ENCODE measurements around the gene AKAP17A.
"Not testable (repeated sequence)": the region's sequence is repeated elsewhere in the genome, so short reads cannot be mapped to it uniquely, and the experiment has no call there.

AKAP17A gene, protein sequence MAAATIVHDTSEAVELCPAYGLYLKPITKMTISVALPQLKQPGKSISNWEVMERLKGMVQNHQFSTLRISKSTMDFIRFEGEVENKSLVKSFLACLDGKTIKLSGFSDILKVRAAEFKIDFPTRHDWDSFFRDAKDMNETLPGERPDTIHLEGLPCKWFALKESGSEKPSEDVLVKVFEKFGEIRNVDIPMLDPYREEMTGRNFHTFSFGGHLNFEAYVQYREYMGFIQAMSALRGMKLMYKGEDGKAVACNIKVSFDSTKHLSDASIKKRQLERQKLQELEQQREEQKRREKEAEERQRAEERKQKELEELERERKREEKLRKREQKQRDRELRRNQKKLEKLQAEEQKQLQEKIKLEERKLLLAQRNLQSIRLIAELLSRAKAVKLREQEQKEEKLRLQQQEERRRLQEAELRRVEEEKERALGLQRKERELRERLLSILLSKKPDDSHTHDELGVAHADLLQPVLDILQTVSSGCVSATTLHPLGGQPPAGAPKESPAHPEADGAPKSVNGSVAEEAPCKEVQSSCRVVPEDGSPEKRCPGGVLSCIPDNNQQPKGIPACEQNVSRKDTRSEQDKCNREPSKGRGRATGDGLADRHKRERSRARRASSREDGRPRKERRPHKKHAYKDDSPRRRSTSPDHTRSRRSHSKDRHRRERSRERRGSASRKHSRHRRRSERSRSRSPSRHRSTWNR

DNA sequence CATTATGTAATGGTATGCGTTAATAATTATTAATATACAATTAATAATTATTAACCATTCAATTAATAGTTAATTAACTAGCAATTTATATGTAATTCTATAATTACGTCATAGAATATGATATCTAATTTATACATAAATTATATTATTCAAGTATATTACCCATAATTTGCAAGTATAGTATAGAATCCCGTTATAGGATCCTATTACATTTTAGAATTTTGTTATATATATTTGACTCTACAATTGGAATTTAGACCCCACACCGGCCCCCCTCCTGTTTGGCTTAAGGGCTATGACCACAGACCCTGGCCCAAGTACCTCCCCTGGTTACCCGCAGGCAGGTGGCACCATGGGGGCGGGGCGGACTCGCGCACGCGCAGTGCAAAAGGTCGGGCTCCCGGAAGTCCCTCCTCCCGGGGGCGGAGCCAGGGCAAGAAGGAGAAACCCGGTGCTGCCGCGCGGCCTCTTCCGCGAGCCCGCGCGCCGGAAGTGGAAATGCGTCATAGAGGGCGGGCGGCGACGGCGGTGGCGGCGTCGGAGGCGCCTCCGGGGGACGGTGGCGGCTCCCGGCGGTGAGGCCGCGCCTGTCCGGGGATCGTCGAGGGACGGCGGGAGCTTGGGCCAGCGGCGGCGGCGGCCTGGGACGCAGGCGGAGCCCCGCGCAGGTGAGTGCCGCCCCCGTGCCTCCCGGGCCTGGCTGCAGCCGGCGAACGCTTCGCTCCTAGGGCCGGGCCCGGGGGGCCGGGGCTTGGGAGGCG lies at the start of gene AKAP17A:
Gene AKAP17A, plus strand, starts transcription at position 503 of the 761 bp plus-strand sequence. CDS start 1,859 bp downstream, outside the sequence.
- DNase-seq (ENCODE audit: low read depth) = peak; percentile 90

DNA sequence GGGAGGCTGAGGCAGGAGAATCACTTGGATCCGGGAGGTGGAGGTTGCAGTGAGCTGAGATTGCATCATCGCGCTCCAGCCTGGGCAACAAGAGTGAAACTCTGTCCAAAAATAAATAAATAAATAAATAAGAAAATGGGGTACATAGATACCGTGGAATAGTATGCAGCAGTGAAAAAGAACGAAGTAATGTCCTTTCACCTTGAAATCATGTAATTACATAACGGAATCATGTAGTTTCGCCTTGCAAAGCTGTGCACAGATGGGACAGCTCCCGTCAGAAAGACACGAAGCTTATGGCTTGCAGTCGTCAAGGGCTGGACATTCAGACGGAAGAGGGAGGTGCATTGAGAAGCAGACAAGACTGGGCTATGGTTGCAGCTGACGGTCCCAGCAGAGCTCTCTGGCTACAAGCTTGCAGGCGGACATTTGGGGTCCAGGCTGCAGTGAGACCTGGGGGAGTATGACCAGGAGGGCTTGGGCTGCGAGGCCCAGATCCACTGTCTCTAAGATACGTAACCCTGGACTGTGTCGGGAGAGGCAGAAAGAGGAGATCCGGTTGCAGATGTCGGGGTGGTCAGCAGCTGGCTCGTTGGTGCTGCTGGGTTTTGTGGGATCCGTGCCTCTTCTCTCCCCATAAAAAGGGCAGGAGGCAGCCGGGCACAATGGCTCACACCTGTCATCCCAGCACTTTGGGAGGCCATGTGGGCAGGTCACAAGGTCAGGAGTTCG lies 48.2 kb upstream of the AKAP17A start:
- no peak for DNase-seq (ENCODE audit: low read depth)

DNA sequence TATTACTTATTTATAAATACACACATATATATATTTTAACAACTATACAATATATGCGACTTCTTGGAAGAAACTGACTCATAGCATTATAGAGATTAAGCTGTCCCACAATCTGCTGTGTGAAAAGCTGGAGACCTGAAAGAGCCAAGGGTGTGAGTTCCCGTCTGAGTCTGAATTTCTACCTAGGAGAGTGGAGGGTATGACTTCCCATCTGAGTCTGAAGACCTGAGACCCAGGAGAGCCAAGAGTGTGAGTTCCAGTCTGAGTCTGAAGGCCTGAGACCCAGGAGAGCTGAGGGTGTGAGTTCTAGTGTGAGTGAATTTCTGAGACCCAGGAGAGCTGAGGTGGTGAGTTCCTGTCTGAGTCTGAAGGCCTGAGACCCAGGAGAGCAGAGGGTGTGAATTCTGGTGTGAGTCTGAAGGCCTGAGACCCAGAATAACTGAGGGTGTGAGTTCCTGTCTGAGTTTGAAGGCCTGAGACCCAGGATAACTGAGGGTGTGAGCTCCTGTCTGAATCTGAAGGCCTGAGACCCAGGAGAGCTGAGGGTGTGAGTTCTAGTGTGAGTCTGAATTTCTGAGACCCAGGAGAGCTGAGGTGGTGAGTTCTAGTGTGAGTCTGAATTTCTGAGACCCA lies 45.5 kb upstream of the AKAP17A start:
- DNase-seq (ENCODE audit: low read depth) = no peak

DNA sequence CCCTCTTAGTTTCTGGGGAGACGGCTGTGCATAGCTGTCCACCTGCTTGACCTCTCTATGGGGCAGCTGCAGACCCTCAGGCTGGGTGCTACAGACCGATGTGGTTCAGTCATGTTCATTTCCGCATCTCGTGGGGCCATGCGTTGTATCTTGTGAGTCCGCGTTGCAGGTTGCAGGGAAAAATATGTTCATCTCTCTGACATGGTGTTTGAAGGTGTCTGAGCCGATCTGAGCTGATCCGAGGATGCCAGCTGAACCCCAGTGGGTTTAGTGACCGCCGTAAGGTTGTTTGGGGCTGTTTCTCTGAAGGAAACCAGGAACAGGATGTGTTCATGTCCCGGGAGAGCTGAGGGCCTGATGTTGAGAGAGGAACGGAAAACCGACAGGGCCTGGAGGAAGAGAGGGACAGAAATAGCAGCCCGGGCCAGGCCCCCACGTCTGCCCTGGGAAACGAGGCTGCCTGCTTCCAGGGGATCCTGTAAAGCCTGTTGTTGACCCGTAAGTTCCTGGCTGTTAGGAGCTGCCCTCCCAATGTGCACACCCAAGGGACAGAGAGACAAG lies 44.6 kb upstream of the AKAP17A start:
- no peak for DNase-seq (ENCODE audit: low read depth)

DNA sequence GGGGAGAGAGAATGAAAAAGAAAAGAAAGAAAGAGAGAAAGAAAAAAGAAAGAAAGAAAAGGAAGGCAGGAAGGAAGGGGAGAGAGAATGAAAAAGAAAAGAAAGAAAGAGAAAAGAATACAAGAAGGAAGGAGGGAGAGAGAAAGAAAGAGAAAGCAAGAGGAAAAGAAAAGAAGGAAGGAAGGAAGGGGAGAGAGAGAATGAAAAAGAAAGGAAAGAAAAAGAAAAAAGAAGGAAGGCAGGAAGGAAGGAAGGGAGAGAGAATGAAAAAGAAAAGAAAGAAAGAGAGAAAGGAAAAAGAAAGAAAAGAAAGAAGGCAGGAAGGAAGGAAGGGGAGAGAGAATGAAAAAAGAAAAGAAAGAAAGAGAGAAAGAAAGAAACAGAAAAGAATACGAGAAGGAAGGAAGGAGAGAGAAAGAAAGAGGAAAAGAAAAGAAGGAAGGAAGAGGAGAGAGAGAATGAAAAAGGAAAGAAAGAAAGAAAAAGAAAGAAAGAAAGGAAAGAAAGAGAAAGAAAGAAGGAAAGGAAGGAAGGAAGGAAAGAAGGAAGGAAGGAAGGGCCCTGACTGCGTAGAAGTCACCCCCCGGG lies 39.4 kb upstream of the AKAP17A start:
- DNase-seq (ENCODE audit: low read depth) = no peak

DNA sequence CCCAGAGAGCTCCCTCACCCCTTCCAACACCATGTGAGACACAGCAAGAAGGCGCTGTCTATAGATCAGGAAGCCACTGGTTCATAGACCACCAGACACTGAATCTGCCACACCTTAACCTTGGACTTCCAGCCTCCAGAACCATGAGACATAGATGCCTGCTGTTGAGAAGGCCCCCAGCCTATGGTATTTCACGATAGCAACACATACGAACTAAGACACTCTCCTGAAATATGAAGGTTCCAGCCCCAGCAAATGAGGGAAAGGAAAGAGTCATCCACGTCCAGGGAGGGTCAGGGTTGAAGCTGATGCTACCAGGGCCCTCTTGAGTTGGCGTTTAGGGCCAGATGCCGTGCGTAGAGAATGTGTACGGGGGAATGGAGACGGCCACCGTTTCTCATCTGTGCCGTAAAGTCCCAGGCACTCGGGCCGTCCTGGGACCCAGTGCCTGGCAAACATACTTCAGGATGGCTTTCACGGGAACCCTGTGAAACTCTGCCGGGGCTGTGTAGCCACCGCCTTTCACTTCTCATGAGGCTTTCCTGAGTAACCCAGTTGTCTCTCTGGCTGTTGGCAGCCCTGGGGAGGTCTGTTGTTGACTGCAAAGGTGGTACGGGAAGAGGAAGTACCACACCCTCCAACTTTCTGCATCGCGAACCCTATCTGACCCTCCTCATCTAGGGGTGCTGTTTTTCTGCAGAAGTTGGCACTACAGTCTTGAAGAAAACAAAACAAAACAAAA lies 36.8 kb upstream of the AKAP17A start:
- DNase-seq (ENCODE audit: low read depth) = no peak

DNA sequence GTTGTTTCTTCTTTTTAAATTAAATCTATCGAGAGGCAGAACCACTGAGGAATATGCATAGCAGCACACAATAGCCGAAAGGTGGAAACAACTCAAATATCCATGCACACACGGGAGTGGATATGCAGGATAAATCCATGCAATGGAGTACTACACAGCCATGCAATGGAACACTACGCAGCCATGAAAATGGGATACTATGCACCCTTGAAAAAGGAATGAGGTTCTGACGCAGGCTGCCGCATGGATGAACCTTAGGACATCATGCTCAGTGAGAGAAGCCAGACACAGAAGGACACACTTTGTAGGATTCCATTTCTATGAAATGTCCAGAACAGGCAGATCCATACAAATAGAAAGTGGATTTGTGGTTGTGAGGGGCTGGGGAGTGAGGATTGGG lies 36.0 kb upstream of the AKAP17A start:
- no peak for DNase-seq (ENCODE audit: low read depth)

DNA sequence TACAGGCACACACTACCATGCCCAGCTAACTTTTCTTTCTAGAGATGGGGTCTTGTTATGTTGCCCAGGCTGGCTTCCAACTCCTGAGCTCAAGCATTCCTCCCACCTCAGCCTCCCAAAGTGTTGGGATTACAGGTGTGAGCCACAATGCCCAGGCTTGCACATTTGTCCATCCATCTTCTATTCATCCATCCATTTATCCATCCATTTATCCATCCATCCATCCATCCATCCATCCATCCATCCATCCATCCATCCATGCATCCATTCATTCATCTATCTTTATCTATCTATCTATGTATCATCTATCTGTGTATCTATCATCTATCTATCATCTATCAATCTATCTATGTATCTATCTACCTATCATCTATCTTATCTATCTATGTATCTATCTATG lies 34.0 kb upstream of the AKAP17A start:
- DNase-seq (ENCODE audit: low read depth) = not testable (repeated sequence)

DNA sequence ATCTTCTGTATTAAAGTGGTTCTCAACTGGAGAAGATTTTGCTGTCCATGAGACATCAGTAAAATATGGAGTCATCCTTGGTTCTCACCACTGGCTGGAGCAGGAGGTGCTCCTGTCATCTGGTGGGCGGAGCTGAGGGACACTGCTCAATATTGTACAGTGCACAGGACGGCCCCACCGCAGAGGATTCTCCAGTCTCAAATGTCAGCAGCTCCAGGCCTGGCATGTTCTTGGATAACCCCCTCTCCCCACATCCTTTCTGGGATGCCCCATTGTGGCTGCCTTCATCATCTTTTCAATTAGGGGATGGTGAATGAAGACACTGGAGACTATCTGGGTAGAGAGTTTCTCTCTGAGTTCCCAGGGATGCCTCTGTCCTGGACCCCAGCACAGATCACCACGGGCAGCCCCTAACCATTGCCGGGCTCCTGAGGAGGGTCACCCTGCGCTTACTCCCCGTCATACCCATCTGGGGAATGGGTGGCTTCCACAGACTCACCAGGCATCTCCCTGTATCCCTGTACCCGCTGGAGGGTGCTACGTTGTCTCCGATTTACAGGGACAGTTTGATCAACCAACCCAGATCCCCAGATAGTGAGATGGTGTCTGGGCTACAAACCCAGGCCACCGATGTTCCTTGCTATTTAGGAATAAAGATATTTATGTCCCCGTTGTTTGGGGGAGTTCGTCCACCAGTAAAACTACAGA lies 32.5 kb upstream of the AKAP17A start:
- DNase-seq (ENCODE audit: low read depth) = no peak

DNA sequence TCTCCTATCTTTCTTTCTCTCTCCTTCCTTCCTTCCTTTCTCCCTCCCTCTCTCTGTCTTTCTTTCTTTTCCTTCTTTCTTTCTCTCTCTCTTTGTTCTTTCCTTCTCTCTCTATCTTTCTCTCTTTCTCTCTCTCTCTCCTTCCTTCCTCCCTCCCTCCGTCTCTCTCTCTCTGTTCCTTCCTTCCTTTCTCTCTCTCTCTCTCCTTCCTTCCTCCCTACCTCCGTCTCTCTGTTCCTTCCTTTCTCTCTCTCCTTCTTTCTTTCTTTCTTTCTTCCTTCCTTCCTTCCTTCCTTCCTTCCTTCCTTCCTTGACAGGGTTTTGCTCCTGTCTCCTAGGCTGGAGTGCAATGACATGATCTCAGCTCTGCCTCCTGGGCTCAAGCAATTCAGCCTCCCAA lies 30.2 kb upstream of the AKAP17A start:
- no peak for DNase-seq (ENCODE audit: low read depth)

DNA sequence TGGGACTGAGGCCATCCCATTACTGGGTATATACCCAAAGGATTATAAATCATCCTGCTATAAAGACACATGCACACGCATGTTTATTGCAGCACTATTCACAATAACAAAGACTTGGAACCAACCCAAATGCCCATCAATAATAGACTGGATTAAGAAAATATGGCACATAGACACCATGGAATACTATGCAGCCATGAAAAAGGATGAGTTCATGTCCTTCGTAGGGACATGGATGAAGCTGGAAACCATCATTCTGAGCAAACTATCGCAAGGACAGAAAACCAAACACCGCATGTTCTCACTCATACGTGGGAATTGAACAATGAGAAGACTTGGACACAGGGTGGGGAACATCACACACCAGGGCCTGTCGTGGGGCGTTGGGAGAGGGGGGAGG lies 27.3 kb upstream of the AKAP17A start:
- not testable (repeated sequence) for DNase-seq (ENCODE audit: low read depth)

DNA sequence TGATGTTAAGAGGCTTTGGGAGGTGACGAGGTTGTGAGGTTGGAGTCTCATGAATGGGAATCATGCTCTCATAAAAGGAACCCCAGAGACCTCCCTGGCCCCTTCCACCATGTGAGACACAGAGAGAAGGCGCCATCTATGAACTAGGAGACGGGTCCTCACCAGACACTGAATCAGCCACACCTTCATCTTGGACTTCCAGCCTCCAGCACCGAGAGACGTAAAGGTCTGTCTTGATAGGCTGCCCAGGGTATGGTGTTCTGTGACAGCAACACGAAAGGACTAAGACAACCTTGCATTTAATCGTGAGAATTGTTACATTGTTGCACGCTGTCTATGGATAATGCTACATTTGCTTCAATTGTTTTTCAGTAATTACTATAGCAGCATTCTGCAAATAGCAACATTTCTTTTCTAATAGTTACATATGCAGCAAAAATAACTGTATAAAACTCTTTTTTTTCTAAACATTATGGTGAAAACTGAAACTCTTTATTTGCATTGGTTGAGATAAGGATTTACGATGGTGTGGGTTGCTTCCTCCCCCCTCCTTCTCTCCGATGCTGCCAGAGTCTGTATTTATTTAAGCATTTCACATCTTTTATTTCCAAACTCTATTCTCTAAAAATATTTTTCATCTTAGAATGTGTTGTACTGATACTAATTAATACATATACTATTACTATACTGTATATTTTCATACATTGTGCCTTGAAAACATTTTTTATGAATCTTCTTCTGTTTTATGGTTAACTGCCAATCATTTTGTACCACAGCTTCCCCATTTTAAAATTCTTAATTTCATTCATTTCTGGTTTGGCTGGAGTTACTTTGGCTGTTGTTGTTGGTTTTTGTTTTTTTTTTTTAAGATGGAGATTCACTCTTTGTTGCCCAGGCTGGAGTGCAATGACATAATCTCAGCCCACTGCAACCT lies 26.4 kb upstream of the AKAP17A start:
- DNase-seq (ENCODE audit: low read depth) = no peak

DNA sequence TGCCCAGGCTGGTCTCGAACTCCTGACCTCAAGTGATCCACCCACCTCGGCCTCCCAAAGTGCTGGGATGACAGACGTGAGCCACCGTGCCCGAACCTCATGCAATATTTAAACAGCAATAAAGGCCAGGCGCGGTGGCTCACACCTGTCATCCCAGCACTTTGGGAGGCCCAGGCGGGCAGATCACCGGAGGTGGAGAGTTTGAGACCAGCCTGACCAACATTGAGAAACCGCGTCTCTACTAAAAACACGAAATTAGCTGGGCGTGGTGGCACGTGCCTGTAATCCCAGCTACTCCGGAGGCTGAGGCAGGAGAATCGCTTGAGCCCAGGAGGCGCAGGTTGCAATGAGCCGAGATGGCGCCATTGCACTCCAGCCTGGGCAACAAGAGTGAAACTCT lies 17.2 kb upstream of the AKAP17A start:
- DNase-seq (ENCODE audit: low read depth) = not testable (repeated sequence)

DNA sequence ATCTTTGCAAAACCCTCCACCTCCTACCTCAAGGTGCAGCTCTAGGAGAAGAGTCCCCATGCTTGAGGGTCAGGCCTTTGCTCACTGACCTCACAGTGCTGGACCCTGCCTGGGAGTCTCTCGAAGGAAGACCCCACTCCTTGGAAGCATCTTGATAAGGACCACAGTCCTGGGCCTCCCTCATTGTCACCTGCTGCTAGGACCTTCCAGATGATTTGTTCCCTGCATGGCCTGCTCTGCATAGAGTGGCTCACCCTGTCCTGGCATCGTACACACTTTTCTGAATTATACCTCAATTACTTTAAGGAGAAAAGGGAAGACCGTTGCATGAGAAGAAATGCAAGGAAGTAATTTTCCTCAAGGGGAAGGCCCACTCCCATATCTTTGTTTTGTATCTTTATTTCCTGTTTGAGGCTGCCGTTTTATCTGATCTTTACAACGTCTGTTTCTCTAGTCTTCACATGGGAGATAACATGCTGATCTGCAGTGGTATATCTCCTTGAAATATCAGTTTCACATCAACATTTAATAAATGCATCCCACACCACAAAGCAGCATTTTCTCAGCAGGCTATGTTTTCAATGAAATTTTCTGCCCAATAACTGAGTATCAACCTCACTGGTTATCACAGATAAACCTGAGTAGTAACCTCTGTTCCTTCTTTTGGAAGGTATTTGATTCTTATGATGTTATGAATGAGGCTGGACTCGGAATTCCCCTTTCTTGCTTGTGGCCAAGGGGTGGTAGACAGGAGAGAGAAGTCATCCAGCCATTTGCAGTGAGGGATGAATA lies 15.0 kb upstream of the AKAP17A start:
- no peak for DNase-seq (ENCODE audit: low read depth)

DNA sequence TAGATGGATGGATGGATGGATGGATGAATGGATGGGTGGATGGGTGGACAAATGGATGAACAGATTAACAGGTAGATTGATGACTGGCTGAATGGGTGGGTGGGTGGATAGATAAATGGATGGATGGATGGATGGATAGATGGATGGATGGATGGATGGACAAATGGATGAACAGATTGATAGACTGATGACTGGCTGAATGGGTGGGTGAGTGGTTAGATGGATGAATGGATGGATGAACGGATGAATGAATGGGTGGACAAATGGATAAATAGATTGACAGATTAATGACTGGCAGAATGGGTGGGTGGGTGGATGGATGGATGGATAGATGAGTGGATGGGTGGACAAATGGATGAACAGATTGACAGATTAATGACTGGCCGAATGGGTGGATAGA lies 13.6 kb upstream of the AKAP17A start:
- DNase-seq (ENCODE audit: low read depth) = no peak

DNA sequence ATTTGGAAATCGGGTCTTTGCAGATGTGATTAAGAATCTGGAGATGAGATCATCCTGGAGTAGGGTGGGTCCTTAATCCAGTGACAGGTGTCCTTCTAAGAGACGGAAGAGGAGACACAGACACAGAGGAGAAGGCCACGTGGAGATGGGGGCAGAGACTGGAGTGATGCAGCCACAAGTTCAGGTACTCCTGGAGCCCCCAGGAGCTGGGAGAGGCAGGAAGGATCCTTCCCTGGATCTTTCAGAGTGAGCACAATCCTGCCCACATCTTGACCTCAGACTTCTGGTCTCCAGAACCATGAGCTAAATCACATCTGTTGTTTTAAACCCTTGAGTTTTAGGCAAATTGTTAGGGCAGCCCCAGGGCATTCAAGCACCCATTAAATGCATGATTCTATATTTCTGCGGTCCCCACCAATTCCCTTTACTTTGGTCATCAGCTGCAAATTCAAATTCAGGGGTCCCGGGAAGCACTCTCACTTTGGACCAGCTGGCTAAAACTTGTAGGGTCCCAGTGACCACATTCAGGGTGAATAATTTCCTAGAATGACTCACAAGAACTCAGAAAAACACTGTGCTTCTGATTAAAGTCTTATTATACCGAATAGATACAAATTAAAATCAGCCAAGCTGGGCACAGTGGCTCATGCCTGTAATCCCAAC lies 12.8 kb upstream of the AKAP17A start:
- DNase-seq (ENCODE audit: low read depth) = no peak

DNA sequence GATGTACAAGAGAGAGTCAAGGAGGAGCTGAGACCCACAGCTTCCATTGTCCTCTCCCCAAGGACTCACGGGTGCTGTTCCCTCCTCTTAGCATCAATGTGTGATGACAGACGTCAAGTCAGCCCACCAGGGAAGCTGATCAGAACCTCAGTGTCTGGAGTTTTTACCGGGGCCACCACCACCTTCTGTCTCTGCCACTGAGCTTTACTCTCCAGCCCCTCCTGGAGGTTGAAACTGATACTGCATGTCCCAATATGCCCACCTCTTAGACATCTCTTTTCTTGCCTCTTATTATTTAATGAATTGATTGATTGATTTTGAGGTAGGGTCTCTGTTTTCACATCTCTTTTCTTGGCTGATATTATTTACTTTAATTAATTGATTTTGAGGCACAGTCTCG lies 10.3 kb upstream of the AKAP17A start:
- peak; percentile 39 for DNase-seq (ENCODE audit: low read depth)
